LNCaP clone FGC (cell line): ENCODE data around the gene MED23.

Experiments used
- DNase-seq: peaks from one replicate; pipeline ENCODE4 v3.0.0-alpha.2; 2011; ENCODE audit warnings: low read depth
- H3K4me3 ChIP-seq: 2 replicates; pipeline ENCODE4 v1.5.1; 2011; ENCODE audit warnings: mild to moderate bottlenecking, low read depth, low read length, control low read depth
- CTCF ChIP-seq: IDR thresholded peaks from 2 replicates; pipeline ENCODE4 v1.5.1; 2012; ENCODE audit warnings: mild to moderate bottlenecking; ENCODE audit not compliant: control insufficient read depth, insufficient read depth; ENCODE audit errors: extremely low read depth

MED23 gene

DNA sequence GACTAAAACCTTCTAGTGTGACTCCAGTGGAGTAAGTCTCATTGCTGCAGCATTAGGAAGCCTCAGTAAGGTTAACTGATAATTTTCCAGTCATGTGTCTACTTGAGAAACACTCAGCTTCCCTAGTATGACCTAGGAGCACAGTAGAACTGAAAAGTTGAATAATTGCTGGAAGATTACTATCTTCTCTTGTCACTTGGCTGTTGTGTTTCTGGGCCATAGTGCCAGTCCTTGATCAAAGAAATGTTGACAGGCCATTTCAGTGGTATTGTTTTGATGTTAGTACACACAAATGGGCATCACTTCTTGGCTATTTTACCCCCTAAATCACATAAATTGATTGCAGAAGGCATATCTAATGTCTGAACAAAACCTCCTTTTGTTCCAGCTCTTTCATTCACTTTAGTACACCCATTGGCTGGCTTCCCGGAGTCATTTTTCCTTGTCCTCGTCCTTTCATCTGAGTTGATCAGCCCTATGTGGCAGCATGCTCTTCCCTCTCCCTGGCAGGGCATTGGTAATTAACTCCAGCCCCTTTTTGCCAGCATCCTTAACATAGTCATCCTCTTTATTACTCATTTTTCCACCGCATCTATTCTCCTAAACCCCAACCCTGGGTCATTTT lies 15.1 kb upstream of the MED23 start:
- no peak for DNase-seq
- H3K4me3 ChIP-seq, result no peak overlapping the region
- no peak for TF ChIP-seq CTCF

- no peak for DNase-seq
- TF ChIP-seq CTCF, result no peak
- no peak overlapping the region for H3K4me3 ChIP-seq
These were observed 14.5 kb upstream of the MED23 start for GRCh38 chr6:131642565-131642964.

DNA sequence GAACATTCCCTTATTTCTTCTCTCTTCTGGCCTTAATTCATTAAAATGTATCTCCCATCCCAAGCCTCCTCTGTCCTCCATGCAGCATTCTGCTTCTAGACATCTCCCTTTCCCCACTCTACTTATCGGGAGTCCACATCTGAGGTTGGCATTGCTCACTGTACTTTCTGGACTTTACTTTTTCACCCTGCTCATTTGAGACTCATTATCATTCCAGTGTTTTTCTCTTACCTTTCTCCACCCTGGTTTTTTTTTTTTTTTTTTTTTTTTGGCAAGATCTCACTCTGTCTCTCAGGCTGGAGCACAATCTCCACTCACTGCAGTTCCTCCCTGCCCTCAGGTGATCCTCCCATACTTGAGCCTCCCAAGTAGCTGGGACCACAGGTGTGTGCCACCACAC lies 13.5 kb upstream of the MED23 start:
- no peak for TF ChIP-seq CTCF
- no peak overlapping the region for H3K4me3 ChIP-seq

DNA sequence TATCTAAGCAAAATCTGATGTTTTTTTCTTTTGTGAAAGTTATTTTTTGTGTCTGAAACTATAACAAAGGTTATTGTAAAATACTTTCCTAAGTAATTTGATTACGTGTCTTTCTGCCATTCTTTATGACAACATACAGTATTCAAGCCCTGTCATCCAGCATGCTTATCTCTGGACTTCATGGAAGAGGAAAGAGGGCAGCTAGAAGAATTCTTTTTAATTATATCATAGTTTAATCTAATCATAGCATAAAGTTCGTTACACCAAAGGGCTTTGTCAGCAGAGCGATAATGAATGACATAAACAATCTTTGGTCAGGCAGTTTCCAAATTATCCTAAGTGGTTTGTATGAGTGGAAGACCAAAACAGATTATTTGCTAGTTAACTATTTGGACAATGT lies 12.5 kb upstream of the MED23 start:
- no peak for TF ChIP-seq CTCF
- no peak overlapping the region for H3K4me3 ChIP-seq
- DNase-seq, result no peak

More for the DNA sequence above, 13.5 kb upstream of the MED23 start:
- DNase-seq, result no peak

- H3K4me3 ChIP-seq, result no peak overlapping the region
- no peak for TF ChIP-seq CTCF
- DNase-seq, result no peak
These were observed 12.1 kb upstream of the MED23 start for GRCh38 chr6:131640100-131640499.

- H3K4me3 ChIP-seq, result no peak overlapping the region
- TF ChIP-seq CTCF, result no peak
These were observed 10.0 kb upstream of the MED23 start for GRCh38 chr6:131638013-131638412.

More at GRCh38 chr6:131638013-131638412, 10.0 kb upstream of the MED23 start:
- DNase-seq, result no peak
